Measurements from ENCODE around the gene MRPL14. TPM values are rescaled to one million over a fixed set of nuclear protein-coding genes. Genes with fewer than 3 reads are reported as not detected.

MRPL14 gene
- total RNA-seq, 1 experiment from 2014 or later = 69.6 TPM

DNA sequence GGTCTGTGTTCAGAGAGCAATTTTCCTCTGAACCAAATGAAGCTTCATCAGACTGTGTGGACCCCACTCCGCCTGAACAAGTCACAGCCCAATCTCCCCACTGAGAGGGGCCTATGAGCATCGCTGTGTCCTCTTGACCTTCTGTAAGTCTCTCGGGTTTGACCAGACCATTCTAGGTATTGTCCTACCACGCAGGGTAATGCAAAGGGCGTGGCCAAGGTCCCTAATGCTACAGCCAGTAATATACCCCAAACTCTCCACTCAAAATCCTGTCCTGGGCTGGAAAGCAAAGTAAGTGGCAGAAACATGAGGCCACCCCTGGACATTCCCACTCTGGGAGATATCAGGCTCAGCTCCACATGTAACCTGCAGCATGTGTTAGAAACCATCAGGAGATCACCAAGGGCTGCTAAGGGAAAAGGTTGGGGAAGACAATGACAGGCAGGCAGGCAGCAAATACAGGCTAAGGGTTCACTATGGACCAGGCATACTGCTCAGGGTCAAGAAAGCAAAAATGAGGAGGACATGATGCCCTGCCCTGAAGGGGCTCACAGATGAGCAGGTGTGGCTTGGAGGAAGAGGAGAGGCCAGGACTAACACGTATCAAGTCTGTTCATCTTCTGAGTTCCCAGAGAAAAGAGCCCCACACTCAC is 33.4 kb downstream of the MRPL14 start:
- no peaks in the 10 kb centered on the region; a peak in 1 of 4 replicates for H3K4me1 ChIP-seq (ENCODE audit: control insufficient read depth in 1 of 2, insufficient read depth in 2 of 2, low read length in 2 of 2)
- DNase-seq (ENCODE audit: low read depth, low spot score) (no peak), ATAC-seq (no peak)
- no peaks in the 10 kb centered on the region for H4K20me1 ChIP-seq (ENCODE audit: insufficient read depth)
- no peak overlapping the region for H3K4me3 ChIP-seq (replicated peaks in 1 of 2; ENCODE audit: low read depth in 1 of 2, low read length in 2 of 2)
- H3K27ac ChIP-seq (ENCODE audit: low read depth, low read length) = no peak overlapping the region
- ChIA-PET RAD21 (ENCODE audit: low non-redundant PET in 1 of 2, low total read pairs in 2 of 2, uncharacterized antibody in 2 of 2, unreplicated experiment in 2 of 2) (no interaction called here), CTCF (no interaction called here), POLR2A (no interaction called here)
- H3K4me2 ChIP-seq (ENCODE audit: low read length) = no peak overlapping the region
- H3K79me2 ChIP-seq (ENCODE audit: insufficient read depth, low read length) = no peaks in the 10 kb centered on the region
- H2AFZ ChIP-seq (ENCODE audit: low read depth, low read length, poor library complexity, severe bottlenecking) = no peak overlapping the region
- BruUV-seq (replicated peaks) = no TSS peak
- no peaks in the 10 kb centered on the region for H3K27me3 ChIP-seq (ENCODE audit: insufficient read depth, low read length)
- no peaks in the 10 kb centered on the region for H3K9me3 ChIP-seq (ENCODE audit: control insufficient read depth in 1 of 2, insufficient read depth in 1 of 2, low read depth in 1 of 2, low read length in 2 of 2)
- 0 out of 4 replicates have a peak, but pooled peaks cover 0 to 2% of the 10 kb centered on the region in 2 experiments for H3K36me3 ChIP-seq (ENCODE audit: control insufficient read depth in 1 of 2, insufficient read depth in 2 of 2, low read length in 2 of 2)
- intact Hi-C loops (cut with micrococcal nuclease) = no loop called here
- TF ChIP-seq SIN3A (IDR thresholded peaks at IDR 0.05; ENCODE audit: low read depth) = no peak
- TF ChIP-seq, protein P1, sequence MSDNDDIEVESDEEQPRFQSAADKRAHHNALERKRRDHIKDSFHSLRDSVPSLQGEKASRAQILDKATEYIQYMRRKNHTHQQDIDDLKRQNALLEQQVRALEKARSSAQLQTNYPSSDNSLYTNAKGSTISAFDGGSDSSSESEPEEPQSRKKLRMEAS (IDR thresholded peaks at IDR 0.05) = no peak
- no peak for TF ChIP-seq FOSL1 (IDR thresholded peaks at IDR 0.05; ENCODE audit: low read depth)
- no peak for TF ChIP-seq ATF3 (IDR thresholded peaks at IDR 0.05)
- no peak for TF ChIP-seq EZH2phosphoT487 (IDR thresholded peaks at IDR 0.05; ENCODE audit: borderline replicate concordance)
- TF ChIP-seq CEBPB (IDR thresholded peaks at IDR 0.05; ENCODE audit: low read depth) = no peak
- no peak for TF ChIP-seq ELF1 (IDR thresholded peaks at IDR 0.05; ENCODE audit: borderline replicate concordance, low read depth)
- TF ChIP-seq CBX3 (IDR thresholded peaks at IDR 0.05; ENCODE audit: low read depth) = no peak
- no peak for TF ChIP-seq SP1 (IDR thresholded peaks at IDR 0.05; ENCODE audit: low read depth)
- TF ChIP-seq, protein P2, sequence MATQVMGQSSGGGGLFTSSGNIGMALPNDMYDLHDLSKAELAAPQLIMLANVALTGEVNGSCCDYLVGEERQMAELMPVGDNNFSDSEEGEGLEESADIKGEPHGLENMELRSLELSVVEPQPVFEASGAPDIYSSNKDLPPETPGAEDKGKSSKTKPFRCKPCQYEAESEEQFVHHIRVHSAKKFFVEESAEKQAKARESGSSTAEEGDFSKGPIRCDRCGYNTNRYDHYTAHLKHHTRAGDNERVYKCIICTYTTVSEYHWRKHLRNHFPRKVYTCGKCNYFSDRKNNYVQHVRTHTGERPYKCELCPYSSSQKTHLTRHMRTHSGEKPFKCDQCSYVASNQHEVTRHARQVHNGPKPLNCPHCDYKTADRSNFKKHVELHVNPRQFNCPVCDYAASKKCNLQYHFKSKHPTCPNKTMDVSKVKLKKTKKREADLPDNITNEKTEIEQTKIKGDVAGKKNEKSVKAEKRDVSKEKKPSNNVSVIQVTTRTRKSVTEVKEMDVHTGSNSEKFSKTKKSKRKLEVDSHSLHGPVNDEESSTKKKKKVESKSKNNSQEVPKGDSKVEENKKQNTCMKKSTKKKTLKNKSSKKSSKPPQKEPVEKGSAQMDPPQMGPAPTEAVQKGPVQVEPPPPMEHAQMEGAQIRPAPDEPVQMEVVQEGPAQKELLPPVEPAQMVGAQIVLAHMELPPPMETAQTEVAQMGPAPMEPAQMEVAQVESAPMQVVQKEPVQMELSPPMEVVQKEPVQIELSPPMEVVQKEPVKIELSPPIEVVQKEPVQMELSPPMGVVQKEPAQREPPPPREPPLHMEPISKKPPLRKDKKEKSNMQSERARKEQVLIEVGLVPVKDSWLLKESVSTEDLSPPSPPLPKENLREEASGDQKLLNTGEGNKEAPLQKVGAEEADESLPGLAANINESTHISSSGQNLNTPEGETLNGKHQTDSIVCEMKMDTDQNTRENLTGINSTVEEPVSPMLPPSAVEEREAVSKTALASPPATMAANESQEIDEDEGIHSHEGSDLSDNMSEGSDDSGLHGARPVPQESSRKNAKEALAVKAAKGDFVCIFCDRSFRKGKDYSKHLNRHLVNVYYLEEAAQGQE (IDR thresholded peaks at IDR 0.05; ENCODE audit: low read depth) = no peak
- TF ChIP-seq RAD21 (IDR thresholded peaks at IDR 0.05; ENCODE audit: low read depth) = no peak
- TF ChIP-seq ZFX (IDR thresholded peaks at IDR 0.05) = no peak
- TF ChIP-seq POLR2A (IDR thresholded peaks at IDR 0.05; ENCODE audit: borderline replicate concordance, extremely low read depth, insufficient read depth, insufficient read length) = no peak
- no peak for TF ChIP-seq SRF (IDR thresholded peaks at IDR 0.05; ENCODE audit: low read depth)
- no peak for TF ChIP-seq TCF7L2 (IDR thresholded peaks at IDR 0.05; ENCODE audit: borderline replicate concordance, extremely low read depth, insufficient read depth, insufficient read length)
- TF ChIP-seq, protein P3, sequence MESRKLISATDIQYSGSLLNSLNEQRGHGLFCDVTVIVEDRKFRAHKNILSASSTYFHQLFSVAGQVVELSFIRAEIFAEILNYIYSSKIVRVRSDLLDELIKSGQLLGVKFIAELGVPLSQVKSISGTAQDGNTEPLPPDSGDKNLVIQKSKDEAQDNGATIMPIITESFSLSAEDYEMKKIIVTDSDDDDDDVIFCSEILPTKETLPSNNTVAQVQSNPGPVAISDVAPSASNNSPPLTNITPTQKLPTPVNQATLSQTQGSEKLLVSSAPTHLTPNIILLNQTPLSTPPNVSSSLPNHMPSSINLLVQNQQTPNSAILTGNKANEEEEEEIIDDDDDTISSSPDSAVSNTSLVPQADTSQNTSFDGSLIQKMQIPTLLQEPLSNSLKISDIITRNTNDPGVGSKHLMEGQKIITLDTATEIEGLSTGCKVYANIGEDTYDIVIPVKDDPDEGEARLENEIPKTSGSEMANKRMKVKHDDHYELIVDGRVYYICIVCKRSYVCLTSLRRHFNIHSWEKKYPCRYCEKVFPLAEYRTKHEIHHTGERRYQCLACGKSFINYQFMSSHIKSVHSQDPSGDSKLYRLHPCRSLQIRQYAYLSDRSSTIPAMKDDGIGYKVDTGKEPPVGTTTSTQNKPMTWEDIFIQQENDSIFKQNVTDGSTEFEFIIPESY (IDR thresholded peaks at IDR 0.05; ENCODE audit: extremely low read depth, insufficient replicate concordance, low read length) = no peak
- TF ChIP-seq ZNF274 (IDR thresholded peaks at IDR 0.05; ENCODE audit: low read depth, low read length) = no peak
- no peak for TF ChIP-seq EGR1 (IDR thresholded peaks at IDR 0.05; ENCODE audit: low read depth)
- no peak for TF ChIP-seq YY1 (IDR thresholded peaks at IDR 0.05; ENCODE audit: extremely low read depth, insufficient replicate concordance, low read depth, low read length)
- no peak overlapping the region for H3K9ac ChIP-seq (ENCODE audit: low read length)
- no peaks in the 10 kb centered on the region for H3K9me2 ChIP-seq (ENCODE audit: insufficient read depth)

Data from HCT116 (cell line).